Globus pallidus (tissue), 1 donor: ENCODE measurements around the gene CYP21A2.
A peak's percentile ranks its signal among the peaks of the same experiment; 100 is the strongest.
"Not testable (repeated sequence)": the region's sequence is repeated elsewhere in the genome, so short reads cannot be mapped to it uniquely, and the experiment has no call there.

Experiments
- DNase-seq: peaks from one replicate; pipeline ENCODE4 v3.0.0-alpha.2; 2015; ENCODE audit warnings: low spot score

CYP21A2 gene

DNA sequence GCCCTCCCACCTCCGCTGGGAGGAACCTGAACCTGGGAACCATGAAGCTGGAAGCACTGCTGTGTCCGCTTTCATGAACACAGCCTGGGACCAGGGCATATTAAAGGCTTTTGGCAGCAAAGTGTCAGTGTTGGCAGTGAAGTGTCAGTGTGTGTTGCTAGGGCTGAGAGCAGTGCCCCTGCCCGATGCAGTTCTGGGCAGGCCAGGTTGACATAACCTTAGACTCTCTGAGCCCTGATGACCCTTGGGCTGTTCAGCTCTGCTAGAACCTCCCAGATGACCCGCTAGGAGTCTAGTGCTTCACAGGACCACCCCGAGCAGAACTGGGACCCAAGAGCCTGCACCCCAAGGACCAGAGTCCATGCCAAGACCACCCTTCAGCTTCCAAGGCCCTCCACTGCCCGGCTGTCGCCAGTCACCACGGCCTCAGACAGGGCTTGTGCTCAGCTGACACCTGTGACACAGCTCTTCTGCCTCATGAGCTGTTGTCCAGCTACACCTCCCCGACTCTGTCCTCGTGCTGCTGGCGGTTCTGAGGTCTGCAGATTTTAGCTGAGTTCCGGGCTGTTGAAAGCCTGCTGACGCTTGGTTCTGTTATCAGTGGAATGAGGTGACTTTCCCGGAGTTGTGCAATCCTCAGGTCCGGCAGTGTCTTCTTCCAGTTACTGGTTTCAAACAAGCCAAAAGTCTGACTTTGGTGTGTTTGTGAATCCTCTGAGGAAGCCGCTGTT, 2.8 kb upstream of the CYP21A2 start:
- DNase-seq, result not testable (repeated sequence)

DNA sequence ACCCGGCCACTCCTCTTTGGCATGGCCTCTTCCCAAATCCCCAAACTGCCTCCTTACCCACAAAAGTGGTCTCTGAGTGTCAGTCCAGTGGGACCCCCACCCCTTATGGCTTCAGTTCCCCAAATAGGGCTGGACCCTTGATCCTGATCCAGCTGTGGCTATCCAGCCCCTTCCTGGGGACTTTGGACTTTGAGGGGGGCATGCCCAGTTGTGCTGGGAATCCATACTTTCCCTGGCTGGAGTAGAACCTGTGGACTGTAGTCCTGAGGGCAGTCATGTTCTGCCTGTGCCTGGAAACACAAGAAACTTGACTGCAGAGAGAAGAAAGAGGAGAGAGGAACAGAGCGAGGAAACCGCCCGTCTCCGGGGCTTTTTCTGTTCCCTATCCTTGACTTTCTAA, 1.1 kb upstream of the CYP21A2 start:
- DNase-seq, result not testable (repeated sequence)

DNA sequence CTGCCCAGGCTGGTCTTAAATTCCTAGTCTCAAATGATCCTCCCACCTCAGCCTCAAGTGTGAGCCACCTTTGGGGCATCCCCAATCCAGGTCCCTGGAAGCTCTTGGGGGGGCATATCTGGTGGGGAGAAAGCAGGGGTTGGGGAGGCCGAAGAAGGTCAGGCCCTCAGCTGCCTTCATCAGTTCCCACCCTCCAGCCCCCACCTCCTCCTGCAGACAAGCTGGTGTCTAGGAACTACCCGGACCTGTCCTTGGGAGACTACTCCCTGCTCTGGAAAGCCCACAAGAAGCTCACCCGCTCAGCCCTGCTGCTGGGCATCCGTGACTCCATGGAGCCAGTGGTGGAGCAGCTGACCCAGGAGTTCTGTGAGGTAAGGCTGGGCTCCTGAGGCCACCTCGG, 663 bp downstream of the CYP21A2 start:
- DNase-seq, result not testable (repeated sequence)

DNA sequence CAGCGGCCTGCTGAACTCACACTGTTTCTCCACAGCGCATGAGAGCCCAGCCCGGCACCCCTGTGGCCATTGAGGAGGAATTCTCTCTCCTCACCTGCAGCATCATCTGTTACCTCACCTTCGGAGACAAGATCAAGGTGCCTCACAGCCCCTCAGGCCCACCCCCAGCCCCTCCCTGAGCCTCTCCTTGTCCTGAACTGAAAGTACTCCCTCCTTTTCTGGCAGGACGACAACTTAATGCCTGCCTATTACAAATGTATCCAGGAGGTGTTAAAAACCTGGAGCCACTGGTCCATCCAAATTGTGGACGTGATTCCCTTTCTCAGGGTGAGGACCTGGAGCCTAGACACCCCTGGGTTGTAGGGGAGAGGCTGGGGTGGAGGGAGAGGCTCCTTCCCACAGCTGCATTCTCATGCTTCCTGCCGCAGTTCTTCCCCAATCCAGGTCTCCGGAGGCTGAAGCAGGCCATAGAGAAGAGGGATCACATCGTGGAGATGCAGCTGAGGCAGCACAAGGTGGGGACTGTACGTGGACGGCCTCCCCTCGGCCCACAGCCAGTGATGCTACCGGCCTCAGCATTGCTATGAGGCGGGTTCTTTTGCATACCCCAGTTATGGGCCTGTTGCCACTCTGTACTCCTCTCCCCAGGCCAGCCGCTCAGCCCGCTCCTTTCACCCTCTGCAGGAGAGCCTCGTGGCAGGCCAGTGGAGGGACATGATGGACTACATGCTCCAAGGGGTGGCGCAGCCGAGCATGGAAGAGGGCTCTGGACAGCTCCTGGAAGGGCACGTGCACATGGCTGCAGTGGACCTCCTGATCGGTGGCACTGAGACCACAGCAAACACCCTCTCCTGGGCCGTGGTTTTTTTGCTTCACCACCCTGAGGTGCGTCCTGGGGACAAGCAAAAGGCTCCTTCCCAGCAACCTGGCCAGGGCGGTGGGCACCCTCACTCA, 1.4 kb downstream of the CYP21A2 start:
- not testable (repeated sequence) for DNase-seq

DNA sequence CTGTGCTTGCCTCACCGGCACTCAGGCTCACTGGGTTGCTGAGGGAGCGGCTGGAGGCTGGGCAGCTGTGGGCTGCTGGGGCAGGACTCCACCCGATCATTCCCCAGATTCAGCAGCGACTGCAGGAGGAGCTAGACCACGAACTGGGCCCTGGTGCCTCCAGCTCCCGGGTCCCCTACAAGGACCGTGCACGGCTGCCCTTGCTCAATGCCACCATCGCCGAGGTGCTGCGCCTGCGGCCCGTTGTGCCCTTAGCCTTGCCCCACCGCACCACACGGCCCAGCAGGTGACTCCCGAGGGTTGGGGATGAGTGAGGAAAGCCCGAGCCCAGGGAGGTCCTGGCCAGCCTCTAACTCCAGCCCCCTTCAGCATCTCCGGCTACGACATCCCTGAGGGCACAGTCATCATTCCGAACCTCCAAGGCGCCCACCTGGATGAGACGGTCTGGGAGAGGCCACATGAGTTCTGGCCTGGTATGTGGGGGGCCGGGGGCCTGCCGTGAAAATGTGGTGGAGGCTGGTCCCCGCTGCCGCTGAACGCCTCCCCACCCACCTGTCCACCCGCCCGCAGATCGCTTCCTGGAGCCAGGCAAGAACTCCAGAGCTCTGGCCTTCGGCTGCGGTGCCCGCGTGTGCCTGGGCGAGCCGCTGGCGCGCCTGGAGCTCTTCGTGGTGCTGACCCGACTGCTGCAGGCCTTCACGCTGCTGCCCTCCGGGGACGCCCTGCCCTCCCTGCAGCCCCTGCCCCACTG, 2.3 kb downstream of the CYP21A2 start:
- DNase-seq, result not testable (repeated sequence)

DNA sequence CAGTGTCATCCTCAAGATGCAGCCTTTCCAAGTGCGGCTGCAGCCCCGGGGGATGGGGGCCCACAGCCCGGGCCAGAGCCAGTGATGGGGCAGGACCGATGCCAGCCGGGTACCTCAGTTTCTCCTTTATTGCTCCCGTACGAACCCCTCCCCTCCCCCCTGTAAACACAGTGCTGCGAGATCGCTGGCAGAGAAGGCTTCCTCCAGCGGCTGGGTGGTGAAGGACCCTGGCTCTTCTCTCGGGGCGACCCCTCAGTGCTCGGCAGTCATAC, 2.8 kb downstream of the CYP21A2 start:
- DNase-seq, result not testable (repeated sequence)

DNA sequence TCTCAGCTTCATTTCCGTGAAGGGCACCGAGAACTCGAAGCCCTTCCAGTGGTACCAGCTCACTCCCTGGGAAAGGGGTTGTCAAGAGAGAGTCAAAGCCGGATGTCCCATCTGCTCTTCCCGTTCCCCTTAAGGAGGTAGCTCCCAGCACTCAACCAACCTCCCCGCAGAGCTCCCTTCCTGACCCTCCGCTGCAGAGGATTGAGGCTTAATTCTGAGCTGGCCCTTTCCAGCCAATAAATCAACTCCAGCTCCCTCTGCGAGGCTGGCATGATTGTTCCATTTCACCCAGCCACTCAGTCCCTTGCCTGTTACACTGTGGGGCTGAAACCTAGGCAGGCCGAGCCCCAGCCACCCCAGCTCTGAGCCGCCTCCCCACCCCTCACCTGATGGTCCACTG, 3.2 kb downstream of the CYP21A2 start:
- DNase-seq, result not testable (repeated sequence)

DNA sequence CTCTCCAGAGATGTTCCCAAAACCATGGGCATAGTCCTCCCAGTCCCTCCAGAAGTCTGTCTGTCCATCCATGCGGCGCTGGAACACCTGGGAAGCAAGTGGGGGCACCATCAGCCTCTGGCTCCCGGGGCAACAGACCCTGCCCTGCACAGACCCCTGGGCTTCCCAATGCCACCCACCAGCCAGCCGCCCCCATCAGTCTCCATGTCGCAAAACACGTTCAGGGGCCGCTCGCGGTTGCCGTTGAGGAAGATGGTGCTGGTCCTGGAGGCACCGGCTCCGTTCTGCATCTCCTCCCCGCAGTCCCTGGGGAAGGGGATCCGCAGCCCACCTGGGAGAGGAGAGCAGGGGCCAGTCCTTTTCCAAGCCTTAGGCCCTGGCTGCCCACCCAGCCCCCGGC, 4.1 kb downstream of the CYP21A2 start:
- not testable (repeated sequence) for DNase-seq

DNA sequence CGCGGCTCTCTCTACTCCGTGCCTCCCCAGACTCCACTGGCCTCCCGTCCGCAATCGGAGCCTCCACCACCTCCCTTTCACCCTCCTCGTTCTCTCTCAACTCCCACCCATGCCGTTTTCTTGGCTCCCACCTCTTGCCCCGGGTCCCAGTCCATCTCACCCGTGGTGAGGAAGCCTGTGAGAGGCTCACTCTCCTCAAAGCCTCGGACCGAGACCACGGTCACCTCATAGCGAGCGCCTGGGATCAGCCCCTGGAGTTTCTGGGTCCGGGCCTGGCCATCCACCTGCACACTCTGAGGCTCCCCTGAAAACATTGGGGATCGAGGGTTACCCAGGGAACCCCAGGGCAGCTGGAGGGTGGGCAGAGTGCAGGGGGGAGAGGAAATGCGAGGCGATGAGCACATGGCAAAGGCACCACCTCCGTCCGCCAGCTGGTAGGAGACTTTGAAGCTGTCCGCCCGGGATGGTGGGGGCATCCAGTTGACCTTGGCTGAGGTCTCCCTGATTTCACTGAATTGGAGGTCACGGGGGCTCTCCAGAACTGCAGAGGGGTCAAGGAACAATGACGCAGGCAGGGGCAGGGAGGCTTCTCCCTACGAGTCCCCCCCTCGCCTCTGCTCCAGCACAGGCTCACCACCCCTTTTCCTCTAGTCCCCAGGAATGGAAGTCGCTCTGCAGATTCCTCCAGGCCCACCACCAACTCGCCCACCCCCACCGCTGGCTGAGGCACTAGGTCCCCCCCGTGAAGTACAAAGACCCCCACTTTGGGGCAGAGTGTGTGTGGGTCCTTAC, 5.6 kb downstream of the CYP21A2 start:
- not testable (repeated sequence) for DNase-seq

DNA sequence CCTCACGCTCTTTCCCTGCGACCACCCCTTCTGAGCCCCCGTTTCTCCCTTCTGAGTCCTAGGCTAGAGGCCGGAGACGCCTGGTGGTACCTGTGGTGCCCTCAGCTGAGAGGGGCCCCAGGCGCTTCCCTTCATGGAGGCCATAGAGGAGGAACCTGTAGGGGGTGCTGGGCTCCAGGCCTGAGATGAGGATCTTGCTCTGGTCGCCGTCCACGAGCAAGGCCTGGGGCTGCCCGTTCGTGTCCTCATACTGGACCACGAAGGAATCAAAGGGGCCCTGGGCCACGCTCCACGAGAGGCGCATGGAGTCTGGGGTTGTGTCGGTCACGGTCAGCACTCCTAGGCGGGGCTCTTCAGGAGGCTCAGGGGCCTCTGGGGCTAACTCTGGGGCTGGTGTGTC, 6.7 kb downstream of the CYP21A2 start:
- not testable (repeated sequence) for DNase-seq

DNA sequence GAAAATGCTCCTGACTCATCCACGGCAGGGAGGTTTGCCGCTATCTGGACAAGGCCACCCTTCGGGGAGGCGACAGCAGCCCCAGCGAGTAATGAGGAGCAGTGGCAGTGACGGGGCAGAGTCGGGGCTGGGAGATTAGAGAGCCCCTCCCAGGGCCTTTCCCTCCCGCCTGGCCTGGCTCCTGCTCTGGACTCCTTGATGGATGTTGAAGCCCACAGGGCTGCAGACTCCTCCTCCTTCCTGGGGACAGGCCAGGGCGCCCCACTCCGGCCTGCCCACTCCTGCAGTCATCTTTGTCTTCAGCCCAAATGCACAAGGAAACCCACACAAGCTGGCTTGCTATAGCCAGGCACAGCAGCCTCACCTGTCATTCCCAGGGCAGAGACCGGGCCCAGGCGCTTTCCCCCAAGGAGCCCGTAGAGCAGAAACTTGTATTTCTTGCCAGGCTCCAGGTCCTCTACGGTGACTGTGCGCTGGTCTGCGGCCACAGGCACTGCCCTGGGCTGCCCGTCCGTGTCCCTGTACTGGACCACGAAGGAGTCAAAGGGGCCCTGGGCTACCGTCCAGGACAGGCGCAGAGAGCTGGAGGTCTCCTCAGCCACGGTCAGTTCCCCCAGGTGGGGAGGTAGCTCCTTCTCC, 7.7 kb downstream of the CYP21A2 start:
- DNase-seq, result no peak

DNA sequence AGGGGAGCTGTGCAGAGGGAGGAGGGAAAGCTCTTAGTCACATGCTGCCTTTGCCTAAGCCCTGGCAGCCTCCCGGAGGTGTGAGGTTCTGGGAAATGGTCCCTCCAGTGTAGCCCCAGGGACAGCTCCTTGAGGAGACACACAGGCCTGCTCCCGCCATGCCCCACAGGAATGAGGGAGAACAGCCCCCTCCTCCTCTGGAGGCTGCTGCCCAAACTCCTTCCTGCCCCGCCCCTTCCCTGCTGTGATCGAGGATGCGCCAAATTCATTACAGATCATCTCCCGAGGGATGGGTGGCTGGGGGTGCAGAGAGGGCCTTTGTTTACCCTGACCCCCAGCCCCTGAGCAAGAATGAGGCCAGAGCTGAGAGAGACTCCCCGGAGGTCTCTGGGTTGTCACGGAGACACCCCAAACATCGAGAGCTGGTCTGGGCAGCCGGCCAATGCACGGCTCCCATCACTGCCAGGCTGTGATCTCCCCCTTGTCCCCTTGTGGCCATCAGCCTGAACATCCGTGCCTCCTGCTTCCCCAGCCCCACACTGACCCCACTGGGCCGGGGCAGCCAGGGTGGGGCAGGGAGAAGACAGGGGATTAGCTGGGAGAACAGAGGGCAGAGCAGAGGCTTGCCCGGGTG, 8.4 kb downstream of the CYP21A2 start:
- peak; percentile 22 for DNase-seq

DNA sequence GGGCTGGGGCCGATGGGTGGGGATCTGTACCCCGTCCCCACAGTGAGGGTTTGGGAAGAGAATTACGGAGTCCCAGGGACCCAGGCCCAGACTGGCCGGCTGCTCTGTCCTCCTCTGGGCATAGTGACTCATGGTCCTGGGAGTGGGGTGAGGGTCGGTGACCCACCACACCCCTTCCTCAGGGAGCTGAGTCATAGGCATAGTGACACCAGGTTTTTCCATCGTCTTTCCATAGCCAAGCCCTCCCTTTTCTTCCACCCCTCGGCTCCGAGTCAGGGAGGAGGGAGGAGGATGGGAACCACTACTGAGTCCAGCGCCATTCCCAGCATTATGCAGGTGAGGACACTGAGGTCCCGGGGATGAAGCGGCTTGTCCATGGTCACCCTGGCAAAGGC, 8.9 kb downstream of the CYP21A2 start:
- no peak for DNase-seq

DNA sequence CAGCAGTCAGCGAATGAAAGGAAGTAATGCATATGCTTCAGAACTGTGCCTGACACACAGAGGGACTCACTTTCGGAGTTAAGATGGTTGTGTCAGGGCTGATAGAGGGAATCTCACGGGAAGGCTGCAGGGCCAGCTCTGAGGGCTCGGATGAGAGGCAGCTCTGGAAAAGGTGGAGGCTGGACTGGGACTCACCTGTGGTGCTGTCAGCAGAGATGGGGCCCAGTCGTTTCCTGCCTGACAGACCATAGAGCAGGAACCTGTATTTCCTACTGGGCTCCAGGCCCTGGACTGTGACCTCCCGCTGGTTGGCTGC, 9.3 kb downstream of the CYP21A2 start:
- DNase-seq, result no peak

DNA sequence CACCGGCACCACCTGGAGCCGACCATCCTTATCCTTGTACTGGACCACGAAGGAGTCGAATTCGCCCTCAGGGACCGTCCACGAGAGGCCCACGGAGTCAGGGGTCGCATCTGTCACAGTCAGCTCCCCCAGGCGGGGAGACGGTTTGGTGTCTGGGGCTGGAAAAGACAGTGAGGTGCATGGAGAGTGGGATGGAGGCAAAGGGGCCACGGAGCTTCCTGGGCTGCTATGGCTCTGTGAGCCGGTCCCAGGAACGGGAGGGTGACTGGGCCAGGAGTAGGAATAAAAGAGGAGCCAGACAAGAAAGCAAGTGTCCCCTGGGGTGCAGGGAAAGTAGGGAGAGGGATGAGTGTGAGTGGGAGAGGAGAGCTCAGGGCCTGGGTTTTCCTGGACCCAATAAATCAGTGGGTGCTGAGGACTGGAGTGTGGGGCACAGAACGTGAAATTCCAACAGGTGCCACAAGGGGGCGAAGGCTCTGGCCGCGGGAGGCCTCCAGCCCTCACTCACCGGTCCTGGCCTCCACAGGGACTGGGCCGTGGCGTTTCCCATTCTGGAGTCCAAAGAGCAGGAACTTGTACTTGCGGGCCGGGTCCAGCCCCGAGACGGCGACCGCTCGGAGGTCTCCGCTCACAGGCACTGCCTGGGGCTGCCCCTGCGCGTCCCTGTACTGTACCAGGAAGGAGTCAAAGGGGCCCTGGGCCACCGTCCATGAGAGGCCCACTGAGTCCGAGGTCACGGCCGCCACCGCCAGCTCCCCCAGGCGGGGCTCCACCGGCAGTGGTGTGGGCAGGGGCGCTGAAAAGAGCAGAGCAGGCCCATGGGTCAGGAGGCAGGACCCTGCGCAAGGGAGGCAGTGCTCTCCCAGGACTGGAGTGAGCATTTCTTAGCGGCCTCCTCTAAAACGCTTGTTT, 9.9 kb downstream of the CYP21A2 start:
- peak; percentile 37 for DNase-seq

DNA sequence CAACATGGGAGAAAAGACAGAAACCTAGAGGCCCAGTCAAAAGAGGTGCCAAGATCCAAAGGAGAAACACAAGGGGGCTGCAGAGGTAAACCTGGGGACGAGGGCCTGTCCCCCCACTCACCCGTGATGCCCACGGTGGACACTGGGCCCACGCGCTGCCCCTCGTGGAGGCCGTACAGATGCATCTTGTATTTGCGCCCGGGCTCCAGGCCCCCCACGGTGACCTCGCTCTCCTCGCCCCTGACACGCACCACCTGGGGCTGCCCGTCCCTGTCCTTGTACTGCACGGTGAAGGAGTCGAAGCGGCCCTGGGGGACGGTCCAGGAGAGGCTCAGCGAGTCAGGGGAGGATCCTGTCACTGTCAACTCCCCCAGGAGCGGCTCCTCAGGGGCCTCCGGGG, 10.9 kb downstream of the CYP21A2 start:
- not testable (repeated sequence) for DNase-seq

DNA sequence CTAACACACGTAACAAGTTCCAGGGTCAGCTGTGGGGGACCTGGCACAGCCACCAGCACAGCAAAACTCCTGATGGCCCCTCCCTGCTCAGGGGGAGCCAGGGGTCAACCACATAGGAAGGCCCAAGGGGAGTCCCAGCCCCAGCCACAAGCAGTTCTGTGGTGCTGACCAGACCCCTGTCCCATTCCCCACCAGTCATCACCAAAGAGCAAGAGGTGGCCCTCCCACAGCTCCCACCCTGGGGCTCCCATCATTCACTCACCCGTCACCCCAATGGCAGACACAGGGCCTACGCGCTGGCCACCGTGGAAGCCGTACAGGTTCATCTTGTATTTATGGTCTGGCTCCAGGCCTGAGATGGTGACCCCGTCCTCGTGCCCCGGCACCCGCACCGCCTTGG, 11.5 kb downstream of the CYP21A2 start:
- DNase-seq, result not testable (repeated sequence)

DNA sequence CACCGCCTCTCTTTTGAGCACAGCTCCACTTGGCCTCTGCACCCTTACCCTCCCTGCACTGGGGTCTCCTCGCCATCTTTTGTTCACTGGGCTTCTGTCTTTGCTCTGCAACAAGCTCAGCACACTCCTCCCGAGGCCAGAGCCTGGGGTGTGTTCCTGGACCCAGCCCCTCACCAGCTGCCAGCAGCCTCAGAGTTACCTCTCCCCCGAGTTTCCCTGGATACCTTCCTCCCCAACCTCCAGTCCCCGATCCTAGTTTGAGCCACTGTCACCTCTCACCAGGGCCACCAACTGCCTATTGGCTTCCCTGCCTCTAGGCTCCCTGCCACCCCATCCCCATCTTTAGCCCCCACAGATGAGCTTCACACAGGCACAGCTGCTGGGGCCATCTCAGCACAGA, 12.3 kb downstream of the CYP21A2 start:
- no peak for DNase-seq

DNA sequence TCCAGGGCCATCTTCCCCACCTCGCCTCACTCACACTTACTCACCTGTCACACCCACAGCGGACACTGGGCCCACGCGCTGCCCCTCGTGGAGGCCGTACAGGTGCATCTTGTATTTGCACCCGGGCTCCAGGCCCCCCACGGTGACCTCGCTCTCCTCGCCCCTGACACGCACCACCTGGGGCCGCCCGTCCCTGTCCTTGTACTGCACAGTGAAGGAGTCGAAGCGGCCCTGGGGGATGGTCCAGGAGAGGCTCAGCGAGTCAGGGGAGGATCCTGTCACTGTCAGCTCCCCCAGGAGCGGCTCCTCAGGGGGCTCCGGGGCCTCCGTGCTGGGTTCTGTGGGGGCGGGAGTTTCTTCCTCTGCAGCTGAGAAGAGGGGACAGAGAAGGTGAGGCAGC, 14.4 kb downstream of the CYP21A2 start:
- not testable (repeated sequence) for DNase-seq

DNA sequence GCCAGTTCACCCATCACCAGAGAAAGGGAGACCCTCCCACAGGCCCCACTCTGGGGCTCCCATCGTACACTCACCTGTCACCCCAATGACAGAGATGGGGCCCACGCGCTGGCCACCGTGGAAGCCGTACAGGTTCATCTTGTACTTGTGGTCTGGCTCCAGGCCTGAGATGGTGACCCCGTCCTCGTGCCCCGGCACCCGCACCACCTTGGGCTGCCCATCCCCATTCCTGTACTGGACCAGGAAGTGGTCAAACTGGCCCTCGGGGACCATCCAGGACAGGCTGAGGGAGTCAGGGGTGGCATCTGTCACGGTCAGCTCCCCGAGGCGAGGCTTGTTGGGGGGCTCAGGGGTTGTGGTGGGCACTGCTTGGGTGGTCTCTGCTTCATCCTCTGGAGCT, 15.1 kb downstream of the CYP21A2 start:
- not testable (repeated sequence) for DNase-seq
